Central memory CD8-positive, alpha-beta T cell (primary cell): Measurements from ENCODE around the gene SPTA1.

Source experiments
- ATAC-seq: fragments of 150-1000 bp; cut with Tn5 transposase; replicated peaks from 2 replicates; pipeline ENCODE4 v1.10.0; 2022; ENCODE audit warnings: mild to moderate bottlenecking, moderate FRiP score, moderate number of reproducible peaks; ENCODE audit not compliant: poor library complexity, severe bottlenecking; ENCODE audit errors: extremely low read depth
- DNase-seq, 2 donors: peaks; one replicate each; pipeline ENCODE4 v3.0.0; 2021; ENCODE audit warnings: low spot score in 2 of 2
- H3K27ac Mint-ChIP-seq: one replicate; pipeline ENCODE4 v1.8.0; 2022; ENCODE audit warnings: low read depth, mild to moderate bottlenecking, moderate library complexity, mixed read lengths
- H3K27me3 Mint-ChIP-seq: one replicate; pipeline ENCODE4 v1.8.0; 2022; ENCODE audit warnings: mixed read lengths
- H3K36me3 Mint-ChIP-seq: one replicate; pipeline ENCODE4 v1.8.0; 2022; ENCODE audit warnings: mild to moderate bottlenecking, moderate library complexity, mixed read lengths; ENCODE audit not compliant: insufficient read depth
- H3K4me1 Mint-ChIP-seq: one replicate; pipeline ENCODE4 v1.8.0; 2022; ENCODE audit warnings: mixed read lengths
- H3K4me3 Mint-ChIP-seq: one replicate; pipeline ENCODE4 v1.8.0; 2022; ENCODE audit warnings: mild to moderate bottlenecking, moderate library complexity, mixed read lengths
- H3K9me3 Mint-ChIP-seq: one replicate; pipeline ENCODE4 v1.8.0; 2022; ENCODE audit warnings: mixed read lengths

The SPTA1 gene

DNA sequence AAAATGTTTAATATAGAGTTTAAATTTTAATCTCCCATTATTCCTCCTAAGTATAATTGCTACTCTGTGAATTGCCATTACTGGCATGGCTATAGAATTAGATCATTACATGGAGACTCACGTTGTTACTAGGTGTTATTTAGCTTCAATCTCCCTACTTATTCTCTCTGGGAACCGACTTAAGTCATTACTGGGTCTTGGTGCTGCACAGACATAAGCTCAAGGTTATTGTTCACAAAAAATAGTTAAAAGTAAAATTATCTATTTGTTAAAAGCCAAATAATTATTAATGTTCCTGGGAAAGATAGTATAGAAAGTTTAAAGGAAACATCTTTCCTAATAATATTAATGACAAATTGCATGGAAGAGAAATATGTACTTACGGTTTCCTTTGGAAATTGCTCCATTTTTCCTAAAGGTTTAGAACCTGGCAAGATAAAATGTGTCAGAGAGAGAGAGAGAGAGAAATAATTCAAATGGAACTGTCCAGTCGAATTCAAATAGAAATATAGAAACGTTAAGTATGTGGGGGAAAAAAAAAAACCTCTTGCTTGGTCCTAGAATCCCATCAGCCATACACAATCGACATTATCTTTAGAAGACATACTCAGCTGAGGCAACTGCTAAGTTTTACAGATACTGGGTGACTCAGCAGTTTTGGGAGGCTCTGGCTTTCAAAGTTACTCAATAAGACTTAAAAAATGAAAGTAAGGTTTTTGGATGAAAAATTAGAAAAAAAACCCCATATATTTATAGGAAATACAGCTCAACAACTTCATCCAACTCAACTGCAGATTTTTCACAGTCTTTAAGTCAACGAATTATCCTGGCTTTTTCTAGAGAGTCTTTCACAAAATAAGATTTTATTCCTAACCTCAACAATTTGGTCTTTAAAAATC lies at the start of gene SPTA1:
SPTA1 (minus strand) TSS at position 605 of the 899 bp plus-strand sequence; CDS start at position 407, 198 bp downstream.
- no peak for DNase-seq
- no peaks in the 10 kb centered on the region for H3K4me1 Mint-ChIP-seq
- no peak for ATAC-seq
- H3K36me3 Mint-ChIP-seq: no peaks in the 10 kb centered on the region
- H3K4me3 Mint-ChIP-seq: no peak within 1 kb of the TSS
- H3K9me3 Mint-ChIP-seq: no peaks in the 10 kb centered on the region
- no peak within 1 kb of the TSS for H3K27ac Mint-ChIP-seq
- H3K27me3 Mint-ChIP-seq: peaks cover 69% of the 10 kb centered on the region

DNA sequence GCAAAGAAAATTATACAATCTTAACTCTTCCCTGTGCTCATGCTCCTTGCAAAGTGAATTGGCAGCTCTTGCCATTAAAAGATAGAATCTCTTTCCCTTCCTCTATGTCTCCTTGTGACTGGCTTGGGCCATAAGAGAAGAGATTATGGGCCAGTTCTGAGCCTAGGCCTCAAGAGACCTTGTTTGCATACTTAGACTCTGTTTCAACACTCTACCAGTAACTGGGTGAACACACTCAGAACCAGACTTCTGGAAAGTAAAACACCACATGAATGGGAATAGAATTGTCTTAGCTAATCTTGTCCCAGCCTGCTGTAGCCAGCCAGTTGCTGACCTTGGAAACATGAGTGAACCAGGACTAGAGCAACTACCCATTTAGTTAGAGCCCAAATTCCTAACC lies 49.3 kb upstream of the SPTA1 start:
- ATAC-seq (no peak), DNase-seq (no peak)
- Mint-ChIP-seq H3K9me3 (no peaks in the 10 kb centered on the region), H3K4me3 (no peak overlapping the region), H3K27ac (no peak overlapping the region), H3K27me3 (peaks cover 15% of the 10 kb centered on the region), H3K4me1 (no peaks in the 10 kb centered on the region), H3K36me3 (no peaks in the 10 kb centered on the region)

GRCh38 chr1:158732524-158732923 lies 46.0 kb upstream of the SPTA1 start:
- Mint-ChIP-seq H3K27ac (no peak overlapping the region), H3K4me1 (peaks cover 5% of the 10 kb centered on the region), H3K9me3 (no peaks in the 10 kb centered on the region), H3K36me3 (no peaks in the 10 kb centered on the region), H3K4me3 (no peak overlapping the region), H3K27me3 (peaks cover under 1% of the 10 kb centered on the region)
- ATAC-seq (no peak), DNase-seq (no peak)

DNA sequence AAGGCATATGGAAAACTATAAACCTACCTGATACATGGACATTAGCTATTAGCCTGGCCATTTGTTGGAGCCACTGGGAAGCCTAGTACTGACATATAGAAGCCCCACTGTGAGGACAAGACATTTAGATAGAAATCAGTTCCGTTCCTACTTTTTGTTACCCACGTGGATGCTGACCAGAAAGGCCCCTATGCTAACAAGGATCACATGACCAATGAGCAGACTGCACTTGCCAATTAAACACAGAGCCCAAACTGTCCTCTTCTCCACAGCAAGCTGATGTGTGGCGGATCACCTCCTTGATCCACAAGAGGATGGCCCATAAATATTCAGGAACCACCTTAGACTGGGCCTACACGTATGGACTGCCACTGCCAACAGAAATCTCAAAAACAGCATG lies 45.2 kb upstream of the SPTA1 start:
- Mint-ChIP-seq H3K27me3 (no peaks in the 10 kb centered on the region), H3K4me3 (no peak overlapping the region), H3K36me3 (no peaks in the 10 kb centered on the region), H3K27ac (no peak overlapping the region), H3K9me3 (no peaks in the 10 kb centered on the region), H3K4me1 (peaks cover 5% of the 10 kb centered on the region)
- DNase-seq (no peak), ATAC-seq (no peak)

- H3K27me3 Mint-ChIP-seq: no peaks in the 10 kb centered on the region
- peaks cover 5% of the 10 kb centered on the region for H3K4me1 Mint-ChIP-seq
- no peaks in the 10 kb centered on the region for H3K9me3 Mint-ChIP-seq
- no peak overlapping the region for H3K4me3 Mint-ChIP-seq
- H3K27ac Mint-ChIP-seq: no peak overlapping the region
- H3K36me3 Mint-ChIP-seq: no peaks in the 10 kb centered on the region
- no peak for ATAC-seq
- DNase-seq: no peak
Observed at GRCh38 chr1:158730453-158730852, 43.9 kb upstream of the SPTA1 start.

DNA sequence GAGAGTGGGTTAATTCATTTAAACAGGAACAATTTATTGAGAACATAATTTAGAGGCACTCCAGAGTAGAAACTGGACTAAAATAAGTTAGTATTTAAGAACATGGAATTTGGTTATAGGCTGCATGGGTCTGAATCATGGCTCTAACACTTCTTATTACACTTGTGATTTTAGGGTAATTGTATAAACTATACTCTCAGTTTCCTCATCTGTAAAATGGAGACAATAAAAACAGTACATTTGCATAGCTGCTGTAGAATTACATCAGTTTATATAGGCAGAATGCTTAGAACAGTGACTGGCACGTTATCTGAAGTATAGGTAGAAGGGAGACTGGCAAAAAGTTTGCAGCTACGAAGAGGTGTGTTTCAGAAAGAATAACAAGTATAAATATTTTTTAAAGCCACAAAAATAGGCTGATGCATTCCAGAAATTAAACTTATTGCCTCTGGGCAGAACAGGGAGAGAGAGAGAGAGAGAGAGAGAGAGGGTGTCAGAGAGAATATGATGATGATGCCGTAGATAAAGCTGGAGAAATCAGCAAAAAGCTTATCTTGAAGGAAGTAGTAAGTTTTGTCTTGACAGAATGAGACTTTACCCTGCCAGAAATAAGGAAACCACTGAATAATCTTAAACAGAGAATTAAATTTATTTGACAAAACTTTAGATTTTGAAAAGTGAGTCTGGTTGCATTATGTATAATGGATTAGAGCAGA lies 42.2 kb upstream of the SPTA1 start:
- DNase-seq: no peak
- no peak overlapping the region for H3K4me3 Mint-ChIP-seq
- peaks cover 14% of the 10 kb centered on the region for H3K27me3 Mint-ChIP-seq
- no peaks in the 10 kb centered on the region for H3K36me3 Mint-ChIP-seq
- no peak for ATAC-seq
- H3K9me3 Mint-ChIP-seq: no peaks in the 10 kb centered on the region
- peaks cover 5% of the 10 kb centered on the region for H3K4me1 Mint-ChIP-seq
- no peak overlapping the region for H3K27ac Mint-ChIP-seq

GRCh38 chr1:158724442-158724841 lies 37.9 kb upstream of the SPTA1 start:
- H3K27me3 Mint-ChIP-seq: peaks cover 37% of the 10 kb centered on the region

DNA sequence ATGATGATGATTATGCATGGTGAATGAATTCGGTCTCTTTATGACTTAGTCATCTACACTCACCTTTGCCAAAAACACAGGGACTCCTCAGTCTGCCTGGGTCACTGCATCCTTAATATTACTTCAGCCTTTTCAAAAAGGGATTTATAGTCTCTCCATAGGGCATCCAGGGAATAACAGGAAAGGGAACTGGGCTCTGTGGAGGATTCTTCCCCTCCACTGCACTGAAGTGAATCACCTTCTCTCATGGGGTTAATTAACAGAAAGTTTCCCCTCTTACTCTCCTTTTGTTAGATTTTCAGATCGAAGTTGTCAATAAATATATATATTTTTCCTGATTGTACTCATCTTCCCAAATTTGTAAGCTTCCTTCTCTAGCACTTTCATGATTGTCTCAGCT lies 34.1 kb upstream of the SPTA1 start, which contains the start of gene OR6K3:
OR6K3 (minus strand) TSS at position 101 of the 400 bp plus-strand sequence. CDS start 2,605 bp downstream, outside the sequence.
- ATAC-seq: no peak
- Mint-ChIP-seq H3K9me3 (no peaks in the 10 kb centered on the region), H3K27me3 (peaks cover 51% of the 10 kb centered on the region), H3K27ac (no peak within 1 kb of the TSS), H3K4me3 (no peak within 1 kb of the TSS), H3K36me3 (no peaks in the 10 kb centered on the region), H3K4me1 (no peaks in the 10 kb centered on the region)
- DNase-seq: no peak

More at GRCh38 chr1:158724442-158724841, 37.9 kb upstream of the SPTA1 start:
- H3K36me3 Mint-ChIP-seq: no peaks in the 10 kb centered on the region
- ATAC-seq (no peak), DNase-seq (no peak)
- no peaks in the 10 kb centered on the region for H3K4me1 Mint-ChIP-seq
- H3K27ac Mint-ChIP-seq: no peak overlapping the region
- no peaks in the 10 kb centered on the region for H3K9me3 Mint-ChIP-seq
- H3K4me3 Mint-ChIP-seq: no peak overlapping the region

- Mint-ChIP-seq H3K36me3 (no peaks in the 10 kb centered on the region), H3K4me3 (no peak overlapping the region), H3K27ac (no peak overlapping the region), H3K4me1 (no peaks in the 10 kb centered on the region), H3K9me3 (no peaks in the 10 kb centered on the region), H3K27me3 (peaks cover 52% of the 10 kb centered on the region)
- ATAC-seq: no peak
- no peak for DNase-seq
Observed at GRCh38 chr1:158719664-158720063, 33.1 kb upstream of the SPTA1 start.

DNA sequence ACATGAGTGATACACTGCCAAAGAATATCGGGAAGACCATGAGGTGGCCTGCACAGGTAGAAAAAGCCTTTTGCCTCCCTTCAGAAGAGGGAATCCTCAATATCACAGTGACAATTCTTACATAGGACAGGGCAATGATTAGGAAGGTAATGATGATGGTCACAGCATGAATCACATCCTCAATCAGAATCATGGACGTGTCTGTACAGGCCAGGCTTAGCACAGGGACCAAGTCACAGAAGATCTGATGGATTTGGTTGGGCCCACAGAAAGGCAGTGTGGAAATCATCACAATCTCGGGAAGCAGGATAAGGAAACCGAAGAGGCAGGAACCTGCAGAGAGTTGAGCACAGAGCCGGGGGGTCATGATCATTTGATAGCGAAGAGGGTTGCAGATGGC lies 30.8 kb upstream of the SPTA1 start:
- ATAC-seq: no peak

GRCh38 chr1:158716335-158716734 lies 29.8 kb upstream of the SPTA1 start:
- DNase-seq: no peak
- Mint-ChIP-seq H3K27me3 (peaks cover 62% of the 10 kb centered on the region), H3K9me3 (no peaks in the 10 kb centered on the region), H3K27ac (no peak overlapping the region), H3K4me3 (no peak overlapping the region), H3K4me1 (no peaks in the 10 kb centered on the region), H3K36me3 (no peaks in the 10 kb centered on the region)
- ATAC-seq: peak; percentile 28

More for the DNA sequence above, 30.8 kb upstream of the SPTA1 start:
- Mint-ChIP-seq H3K4me1 (no peaks in the 10 kb centered on the region), H3K4me3 (no peak overlapping the region), H3K27ac (no peak overlapping the region), H3K27me3 (peaks cover 59% of the 10 kb centered on the region), H3K36me3 (no peaks in the 10 kb centered on the region), H3K9me3 (no peaks in the 10 kb centered on the region)
- DNase-seq: no peak

- DNase-seq: no peak
- Mint-ChIP-seq H3K36me3 (no peaks in the 10 kb centered on the region), H3K9me3 (no peaks in the 10 kb centered on the region), H3K27ac (no peak overlapping the region), H3K4me1 (no peaks in the 10 kb centered on the region), H3K4me3 (no peak overlapping the region), H3K27me3 (peaks cover 57% of the 10 kb centered on the region)
- no peak for ATAC-seq
Observed at GRCh38 chr1:158714754-158715153, 28.2 kb upstream of the SPTA1 start.

- Mint-ChIP-seq H3K36me3 (no peaks in the 10 kb centered on the region), H3K27ac (no peak overlapping the region), H3K4me1 (no peaks in the 10 kb centered on the region), H3K4me3 (no peak overlapping the region), H3K9me3 (no peaks in the 10 kb centered on the region), H3K27me3 (peaks cover 43% of the 10 kb centered on the region)
- no peak for ATAC-seq
- DNase-seq: no peak
Observed at GRCh38 chr1:158711098-158711497, 24.6 kb upstream of the SPTA1 start.
